Measurements from ENCODE around the gene APOBEC3A.
"Not testable (repeated sequence)": the region's sequence is repeated elsewhere in the genome, so short reads cannot be mapped to it uniquely, and the experiment has no call there.

APOBEC3A gene

DNA sequence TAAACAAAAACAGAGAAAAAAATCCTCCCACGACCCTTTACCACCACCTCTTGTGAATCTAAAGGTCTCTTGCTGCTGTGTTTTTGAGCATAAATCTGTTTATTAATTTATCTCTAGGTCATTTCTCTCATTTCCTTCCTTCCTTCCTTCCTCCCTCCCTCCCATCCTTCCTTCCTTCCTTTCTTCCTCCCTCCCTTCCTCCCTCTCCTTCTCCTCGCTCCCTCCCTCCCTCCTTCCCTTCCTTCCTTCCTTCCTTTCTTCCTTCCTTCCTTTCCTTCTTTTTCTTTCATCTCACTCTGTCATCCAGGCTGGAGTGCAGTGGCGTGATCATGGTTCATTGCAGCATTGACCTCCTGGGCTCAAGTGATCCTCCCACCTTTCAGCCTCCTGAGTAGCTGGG lies 13.5 kb upstream of the APOBEC3A start:
- no peak for DNase-seq

DNA sequence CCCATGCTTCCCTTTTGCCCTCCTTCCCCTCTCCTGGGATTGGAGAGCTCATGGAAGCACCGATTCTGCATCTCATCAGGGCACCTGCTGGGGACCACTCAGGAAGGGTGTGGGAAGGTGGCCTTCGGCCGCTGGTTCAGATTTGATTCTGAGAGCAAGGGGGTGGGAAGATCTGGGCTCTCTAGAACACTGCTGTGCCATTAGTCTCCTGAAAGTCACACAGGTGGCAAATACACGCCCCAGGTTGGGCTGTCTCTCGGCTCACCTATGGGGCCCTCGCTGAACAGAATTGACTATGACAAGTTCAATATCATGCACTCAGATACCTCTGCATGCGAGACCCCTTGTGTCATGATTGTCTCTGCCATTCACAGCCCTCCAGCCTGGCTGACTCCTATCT lies 12.8 kb upstream of the APOBEC3A start:
- DNase-seq: no peak

DNA sequence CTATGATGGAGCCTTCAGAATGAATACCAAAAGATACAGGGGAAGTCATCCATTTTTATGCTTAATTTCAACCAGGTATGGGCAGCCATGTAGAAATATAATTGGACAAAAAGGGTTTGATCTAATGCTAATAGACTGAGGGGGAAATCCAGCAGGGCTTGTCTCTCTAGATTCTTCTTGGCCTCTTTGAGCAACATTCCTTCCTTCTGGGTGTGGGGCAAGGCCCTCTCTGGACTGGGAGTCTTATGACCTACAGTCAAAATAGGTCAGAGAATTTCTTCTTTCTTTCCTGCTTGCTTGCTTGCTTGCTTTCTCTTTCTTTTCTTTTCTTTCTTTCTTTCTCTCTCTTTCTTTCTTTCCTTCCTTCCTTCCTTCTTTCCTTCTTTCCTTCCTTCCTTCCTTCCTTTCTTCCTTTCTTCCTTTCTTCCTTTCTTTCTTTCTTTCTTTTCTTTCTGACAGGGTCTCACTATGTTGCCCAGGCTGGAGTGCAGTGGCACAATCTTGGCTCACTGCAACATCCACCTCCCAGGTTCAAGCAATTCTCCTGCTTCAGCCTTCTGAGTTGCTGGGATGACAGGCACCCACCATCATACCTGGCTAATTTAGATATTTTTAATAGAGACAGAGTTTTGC lies 11.6 kb upstream of the APOBEC3A start:
- not testable (repeated sequence) for DNase-seq

DNA sequence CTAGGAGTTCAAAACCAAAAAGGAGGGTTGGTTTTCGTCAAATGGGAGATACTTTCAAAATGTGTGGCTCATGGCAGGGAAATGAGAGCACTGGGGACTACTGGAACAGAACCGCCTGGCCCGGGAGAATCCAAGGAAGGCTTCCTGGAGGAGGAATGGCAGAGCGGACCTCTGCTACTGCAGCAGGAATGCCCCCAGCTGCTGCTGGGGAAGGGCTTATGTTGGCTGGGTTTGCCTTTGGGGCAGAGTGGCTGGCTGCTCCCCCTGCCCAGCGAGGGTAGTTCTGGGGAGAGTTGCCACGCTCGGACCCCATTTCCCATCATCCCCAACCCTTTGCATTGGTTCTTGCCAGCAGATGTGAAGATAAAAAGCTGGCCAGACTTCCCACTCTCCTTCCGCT lies 10.6 kb upstream of the APOBEC3A start:
- no peak for DNase-seq

DNA sequence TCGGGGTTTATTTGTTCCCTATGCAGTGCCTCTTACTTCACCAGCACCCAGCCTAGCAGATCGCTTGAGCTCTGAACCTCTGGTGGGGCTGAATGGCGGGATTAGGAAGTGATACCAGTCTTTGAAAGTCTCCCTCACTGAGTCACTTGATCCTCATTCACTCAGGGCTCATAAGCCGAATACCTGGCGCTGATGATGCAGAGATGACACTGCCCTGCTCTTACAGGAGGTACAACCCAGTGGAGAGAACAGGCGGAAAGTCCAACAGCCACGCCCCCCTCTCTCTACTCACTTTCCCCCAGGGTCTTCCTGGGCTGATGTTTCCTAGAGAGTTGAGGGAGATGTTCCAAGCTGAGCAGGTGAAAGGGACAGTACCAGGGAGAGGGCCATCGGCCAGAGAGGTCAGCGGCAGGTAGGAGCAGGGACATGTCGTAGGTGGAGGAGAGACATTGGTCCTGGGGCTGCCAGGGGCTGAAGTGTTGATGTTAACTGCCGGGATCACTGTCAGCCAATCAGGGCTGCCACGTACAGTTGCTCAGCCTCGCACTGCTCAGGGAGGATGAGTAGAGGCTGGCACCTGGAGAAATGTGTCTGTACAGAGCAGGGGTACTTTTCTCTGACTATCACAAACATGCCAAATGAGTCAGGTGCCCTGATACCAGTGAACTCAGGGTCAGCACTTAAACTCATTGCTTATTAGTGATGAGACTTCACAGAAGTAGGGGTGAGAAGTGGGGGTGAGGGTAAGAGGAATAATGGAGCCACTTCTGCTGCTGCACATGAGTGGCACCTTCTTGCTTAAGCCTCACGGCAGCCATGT lies 9.9 kb upstream of the APOBEC3A start:
- no peak for DNase-seq

DNA sequence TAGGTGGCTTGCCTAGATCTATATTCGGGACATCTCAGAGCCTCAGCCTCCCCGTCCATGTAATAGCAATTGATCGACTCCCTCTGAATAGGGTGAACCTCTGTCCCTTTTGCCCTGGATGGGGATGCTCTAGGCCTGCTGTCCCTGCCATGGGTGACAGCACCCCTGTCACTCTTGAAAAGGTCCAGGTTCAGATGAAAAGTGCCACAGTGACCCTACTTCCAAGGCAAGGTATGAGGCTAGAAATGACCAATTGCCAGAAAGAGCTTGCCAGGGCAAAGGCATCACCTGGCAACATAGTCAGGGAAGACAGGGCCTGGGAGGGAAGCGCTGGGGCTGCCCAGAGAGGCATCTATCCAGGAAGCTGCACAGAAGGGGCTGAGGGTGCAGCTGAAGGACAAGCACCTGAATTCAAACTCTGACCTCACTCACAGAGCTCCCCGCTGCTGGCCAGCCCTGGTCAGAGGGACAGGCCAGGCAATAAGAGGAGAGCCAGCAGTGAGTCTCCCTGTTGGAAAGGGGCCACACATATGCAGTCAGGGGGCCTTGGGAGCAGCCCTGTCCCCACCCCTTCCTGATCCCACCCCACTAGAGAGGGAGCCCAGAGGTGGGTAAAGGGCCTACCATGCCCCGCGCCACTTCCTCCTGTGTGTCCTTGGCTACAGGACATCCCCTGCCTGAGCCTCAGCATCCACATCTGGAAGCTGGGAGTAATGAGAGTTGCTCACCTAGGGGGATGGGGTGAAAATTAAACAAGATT lies 9.0 kb upstream of the APOBEC3A start:
- DNase-seq: no peak

DNA sequence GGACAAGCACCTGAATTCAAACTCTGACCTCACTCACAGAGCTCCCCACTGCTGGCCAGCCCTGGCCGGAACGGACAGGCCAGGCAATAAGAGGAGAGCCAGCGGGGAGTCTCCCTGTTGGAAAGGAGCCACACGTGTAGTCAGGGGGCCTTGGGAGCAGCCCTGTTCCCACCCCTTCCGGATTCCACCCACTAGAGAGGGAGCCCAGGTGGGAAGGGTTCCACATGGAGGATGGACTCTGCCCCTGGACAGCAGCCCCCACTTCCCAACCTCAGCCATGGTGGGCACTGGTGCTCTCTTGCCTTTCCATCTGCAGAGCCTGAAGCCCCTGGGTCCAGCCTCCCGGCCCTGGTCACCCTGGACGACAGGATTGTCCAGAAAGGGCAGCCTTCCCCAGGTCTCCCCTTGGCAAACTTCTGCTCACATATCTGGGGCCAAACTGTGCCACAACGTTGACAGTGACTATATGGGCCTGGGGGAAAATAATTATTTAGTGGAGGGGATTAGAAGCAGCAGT lies 7.5 kb upstream of the APOBEC3A start:
- DNase-seq: no peak

DNA sequence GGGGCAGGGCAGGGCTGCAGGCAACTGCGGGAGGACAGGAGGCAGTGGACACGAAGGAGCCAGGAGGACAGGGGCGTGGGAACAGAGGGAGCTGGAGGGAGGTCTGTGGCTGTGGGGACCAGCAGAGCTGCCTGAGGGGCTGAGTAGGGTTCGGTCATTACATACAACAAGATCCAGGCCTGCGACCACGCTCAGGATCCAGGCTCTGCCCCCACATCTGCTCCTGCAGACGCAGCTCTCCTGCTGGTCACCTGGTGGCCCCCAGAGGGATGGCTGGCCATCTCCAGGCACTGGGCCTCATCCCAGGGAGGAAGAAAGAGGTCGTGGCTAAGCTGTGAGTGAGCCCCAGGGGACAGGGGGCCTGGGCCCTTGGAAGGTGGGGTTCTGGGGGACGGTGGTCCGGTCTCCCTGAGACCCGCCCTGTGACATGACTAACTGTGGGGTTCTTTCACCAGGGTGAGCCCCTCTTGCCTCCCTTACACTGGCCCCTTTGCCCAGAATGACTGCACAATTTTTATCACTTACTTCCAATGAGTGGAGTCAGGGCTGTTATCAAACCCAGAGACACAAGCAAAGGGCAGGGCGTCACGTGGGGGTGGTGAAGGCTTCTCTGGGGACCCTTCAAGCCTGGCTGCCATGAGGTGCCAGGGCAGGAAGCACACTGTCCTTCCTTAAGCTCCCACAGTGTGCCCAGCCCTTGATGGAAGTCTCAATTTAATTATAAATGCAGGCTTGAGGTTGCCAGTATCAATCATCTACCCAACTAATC lies 6.7 kb upstream of the APOBEC3A start:
- DNase-seq: no peak

DNA sequence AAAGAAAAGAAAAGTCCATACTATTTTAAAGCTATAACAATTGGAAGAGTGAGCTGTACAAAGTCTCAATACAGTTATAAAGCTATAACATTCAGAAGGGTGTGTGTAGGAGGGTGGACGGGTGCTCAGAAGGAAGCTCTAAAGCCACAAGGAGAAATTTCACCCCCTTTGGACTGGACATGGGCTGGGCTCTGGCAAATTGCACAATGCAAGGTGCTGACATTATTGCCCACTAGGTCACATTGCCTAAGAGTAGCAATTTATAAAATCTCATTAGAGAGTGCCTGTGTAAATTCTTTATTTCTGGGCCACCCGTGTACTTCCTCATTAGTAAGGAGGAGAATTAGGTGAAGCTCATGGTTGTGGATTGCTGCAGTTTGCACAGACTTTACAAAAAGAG lies 5.7 kb upstream of the APOBEC3A start:
- no peak for DNase-seq

DNA sequence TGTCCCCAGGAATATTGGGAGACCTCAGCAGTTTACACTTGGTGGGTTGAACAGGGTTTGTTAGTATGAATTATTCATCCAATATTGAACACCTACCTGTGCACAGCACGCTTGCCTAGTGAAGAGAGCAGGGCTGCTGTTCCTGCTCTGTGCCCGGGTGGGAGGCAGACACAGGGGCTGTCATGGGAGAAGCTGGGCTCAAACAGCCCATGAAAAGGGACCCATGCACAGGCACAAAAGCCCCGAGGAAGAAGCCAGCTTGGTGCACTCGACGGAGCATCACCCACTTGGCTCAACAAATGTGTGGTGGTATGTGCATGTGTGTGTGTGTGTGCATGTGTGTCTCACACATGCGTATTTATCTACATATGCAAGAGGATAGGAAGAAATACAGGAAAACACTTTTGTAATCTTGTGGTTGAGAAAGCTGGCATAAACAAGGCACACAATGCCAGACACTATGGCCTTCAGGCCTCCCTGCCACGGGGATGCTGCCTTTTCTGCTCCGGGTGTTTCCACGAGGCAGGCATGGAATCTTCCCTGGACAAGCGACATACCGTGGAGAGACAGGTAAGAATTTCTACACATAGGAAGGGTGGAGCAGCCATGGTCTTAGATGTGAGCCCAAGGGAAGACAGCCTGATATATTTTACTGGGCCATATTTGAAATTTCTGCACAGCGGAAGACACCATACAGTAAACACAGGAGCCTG lies 5.0 kb upstream of the APOBEC3A start:
- DNase-seq: no peak

DNA sequence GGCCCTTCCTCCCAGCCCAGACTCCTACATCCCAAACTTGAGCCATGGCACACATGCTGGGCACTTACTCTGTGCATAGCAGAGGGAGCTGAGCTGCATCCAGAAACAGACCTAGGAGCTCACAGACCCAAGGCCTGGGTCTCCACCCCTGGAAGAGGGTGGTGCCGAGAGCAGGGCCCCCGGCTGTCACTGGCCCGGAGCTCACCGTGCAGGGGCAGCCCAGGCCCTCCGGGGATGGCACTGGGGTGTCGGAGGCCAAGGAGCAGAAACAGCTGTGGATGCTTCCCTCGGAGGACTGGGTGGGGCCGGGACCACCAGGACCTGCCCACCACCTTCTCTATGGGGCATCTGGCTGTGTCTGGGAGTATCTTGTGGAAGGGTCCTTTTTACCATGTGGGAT lies 4.3 kb upstream of the APOBEC3A start:
- DNase-seq: no peak

DNA sequence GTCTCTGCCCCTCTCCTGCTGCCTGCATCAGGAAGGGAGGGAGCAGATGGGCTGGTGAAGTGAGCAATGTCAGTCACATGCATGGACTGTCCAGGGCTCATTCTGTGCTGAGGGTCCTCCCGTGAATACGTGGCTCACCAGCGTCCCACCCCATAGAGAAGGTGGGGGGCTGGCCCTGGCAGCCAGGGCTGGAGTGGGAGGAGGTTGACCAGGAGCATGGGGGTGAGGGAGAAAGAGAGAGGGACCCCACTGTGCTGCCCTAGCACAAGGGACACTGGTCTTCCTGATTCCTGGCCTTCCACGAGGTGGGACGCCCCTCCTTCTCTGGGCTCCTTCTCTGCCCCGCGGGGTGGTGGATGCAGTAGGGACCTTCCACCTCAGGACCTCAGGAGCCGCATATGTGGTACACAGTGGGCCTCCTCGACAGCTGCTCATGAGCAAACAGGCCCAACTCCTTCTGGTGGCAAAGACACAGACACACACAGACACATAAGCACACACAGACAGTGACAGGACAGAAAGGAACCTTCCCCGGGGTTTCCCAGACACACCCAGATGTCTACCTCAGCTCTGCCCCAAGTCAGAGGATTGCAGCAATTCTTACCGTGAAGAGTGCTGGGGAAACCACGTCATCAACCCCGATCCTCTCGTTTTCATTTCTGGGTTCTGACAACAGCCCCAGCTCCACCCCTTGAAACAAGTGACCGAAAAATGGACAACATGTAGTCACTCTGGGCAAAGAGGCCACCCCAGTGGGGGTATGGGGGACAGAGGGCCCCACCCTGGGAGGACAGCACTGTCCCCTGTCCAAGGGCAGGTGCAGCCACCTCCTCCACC lies 3.6 kb upstream of the APOBEC3A start:
- no peak for DNase-seq

DNA sequence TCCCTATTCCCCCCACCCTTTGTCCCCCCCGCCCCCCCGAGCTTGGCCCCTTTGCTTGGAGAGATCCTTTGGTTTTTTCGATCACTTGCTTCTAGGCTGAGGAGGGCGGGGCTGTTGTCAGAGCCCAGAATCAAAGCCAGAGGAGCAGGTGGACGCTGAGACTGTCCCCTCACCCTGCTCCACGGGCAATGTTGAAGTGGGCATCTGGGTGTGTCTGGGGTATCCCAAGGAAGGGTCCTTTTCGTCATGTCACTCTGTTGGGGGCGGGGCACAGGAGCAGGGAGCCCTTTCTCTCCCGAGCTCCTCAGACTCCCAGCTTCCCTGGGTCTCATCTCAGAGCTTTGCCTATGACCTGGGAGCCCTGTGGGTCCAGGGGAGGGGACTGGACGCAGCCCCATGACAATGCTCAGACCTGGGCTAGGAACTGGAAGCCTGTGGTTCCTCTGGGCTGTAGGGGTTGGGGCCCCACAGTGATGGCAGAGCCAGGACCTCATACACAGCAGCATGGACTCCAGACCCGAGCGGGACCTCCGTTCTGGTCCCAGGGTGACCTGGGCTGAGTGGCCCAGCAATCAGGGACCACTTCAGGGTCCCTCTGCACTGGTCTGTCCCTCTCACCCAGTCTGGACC lies 2.9 kb upstream of the APOBEC3A start:
- DNase-seq: no peak

DNA sequence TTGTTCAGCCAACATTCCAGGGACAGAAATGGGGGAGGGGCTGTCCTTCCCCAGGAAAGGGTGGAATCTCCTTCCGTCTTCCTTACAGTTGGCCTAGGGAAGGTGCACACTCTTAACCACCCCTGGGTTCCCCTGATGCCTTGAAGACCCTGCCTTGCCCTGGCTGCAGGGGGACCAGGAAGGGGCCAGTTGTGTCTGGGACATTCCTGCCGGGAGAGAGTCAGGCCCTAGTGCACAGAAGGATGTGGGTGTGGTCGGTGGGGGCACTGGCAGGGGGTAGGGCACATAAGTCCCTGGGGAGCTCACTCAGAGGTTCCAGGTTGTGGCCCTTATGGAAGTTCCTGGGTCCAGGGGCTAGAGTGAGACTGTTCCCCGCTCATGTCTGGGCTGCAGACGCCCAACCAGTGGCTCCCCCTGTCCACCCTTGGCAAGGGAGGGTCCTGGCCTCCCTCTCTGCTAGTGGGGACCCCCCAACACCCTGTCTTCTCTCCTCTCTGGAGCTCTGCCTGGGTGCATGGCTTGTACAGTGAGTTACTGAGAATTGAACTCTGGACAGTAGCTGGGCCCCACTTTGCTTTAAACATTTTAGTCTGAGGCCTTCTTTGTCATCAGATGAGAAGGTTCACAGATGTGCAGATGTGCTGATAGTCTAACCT lies 2.0 kb upstream of the APOBEC3A start:
- DNase-seq: no peak

DNA sequence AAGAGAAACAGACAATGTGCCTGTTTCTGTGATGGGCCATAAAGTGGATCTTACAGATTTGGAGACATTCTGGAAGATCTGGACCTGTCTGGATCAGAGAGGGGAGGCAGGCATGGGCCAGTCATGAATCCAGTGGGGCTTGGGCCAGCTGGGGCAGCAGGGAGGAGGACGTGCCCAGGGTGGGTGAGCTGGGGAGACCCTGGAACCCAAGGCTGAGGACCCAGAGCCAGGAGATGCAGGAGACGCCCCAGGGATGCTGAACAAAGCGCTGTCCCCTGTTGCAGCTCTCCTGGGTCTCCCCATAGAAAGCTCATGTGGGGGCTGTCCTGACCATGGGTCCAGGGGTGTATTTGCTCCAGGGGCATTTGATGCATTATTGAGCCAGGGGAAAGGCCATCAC lies 1.5 kb upstream of the APOBEC3A start:
- no peak for DNase-seq

DNA sequence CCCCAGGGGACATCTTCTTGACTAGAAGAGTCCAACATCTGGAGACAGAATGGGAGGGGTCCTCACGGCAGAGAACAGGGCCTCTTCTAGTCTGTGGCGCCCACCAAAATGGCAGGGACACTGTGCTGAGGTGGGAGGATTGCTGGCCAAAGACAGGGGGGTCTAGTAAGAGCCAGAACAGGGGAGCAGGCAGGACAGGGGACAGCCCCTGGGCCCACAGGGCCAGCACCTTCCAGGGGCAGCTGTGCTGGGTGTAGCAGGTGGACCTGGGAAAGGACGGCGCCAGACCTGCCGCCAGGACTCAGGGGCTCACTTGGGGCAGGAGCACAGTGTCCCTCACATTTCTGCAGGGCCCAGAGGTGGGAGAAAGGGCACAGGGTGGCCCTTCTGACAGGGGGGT lies 858 bp upstream of the APOBEC3A start:
- no peak for DNase-seq

DNA sequence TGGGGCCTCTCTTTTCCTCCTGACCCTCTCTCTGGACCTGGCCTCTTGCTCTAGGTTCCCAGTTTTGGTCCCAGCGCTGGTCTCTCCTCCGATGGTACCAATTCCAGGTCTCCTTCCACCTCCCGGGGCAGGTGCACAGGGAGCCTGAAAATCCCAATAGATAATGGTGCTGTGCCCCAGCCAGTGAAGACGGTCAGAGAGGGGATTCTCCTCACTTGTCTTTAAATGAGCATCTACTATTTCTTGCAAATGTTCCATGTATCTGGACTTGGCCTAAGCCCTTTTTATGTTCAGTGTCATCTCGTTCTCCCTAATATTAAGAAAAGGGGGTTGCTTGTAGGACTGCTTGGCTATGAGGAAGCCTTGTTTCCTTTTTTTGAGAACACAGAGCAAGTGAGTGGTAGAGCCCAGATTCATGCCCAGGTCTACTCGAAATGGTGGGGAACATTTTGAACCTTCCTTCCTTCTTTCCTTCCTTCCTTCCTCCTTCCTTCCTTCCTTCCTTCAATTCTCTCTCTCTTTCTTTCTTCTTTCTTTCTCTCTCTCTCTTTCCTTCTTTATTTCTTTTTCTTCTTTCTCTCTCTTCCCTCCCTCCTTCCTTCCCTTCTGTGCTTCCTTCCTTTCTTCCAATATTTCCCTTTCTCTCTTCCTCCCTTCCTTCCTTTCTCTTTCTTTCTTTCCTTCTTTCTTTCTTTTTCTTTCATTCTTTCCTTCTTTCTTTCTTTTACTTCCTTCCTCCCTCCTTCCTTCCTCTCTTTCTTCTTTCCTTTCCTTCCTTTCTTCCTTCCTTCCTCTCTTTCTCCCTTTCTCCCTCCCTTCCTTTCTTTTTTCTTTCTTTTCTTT lies 620 bp downstream of the APOBEC3A start:
- no peak for DNase-seq

DNA sequence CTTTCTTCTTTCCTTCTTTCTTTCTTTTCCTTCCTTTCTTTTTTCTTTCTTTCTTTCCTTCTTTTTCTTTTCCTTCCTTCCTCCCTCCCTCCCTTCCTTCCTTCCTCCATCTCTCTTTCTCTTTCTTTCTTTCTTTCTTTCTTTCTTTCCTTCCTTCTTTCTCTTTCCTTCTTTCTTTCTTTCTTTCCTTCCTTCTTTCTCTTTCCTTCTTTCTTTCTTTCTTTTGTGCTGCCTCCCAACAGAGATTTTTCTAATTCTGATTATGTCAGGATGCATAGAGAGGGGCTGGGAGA lies 1.2 kb downstream of the APOBEC3A start:
- DNase-seq: not testable (repeated sequence)

DNA sequence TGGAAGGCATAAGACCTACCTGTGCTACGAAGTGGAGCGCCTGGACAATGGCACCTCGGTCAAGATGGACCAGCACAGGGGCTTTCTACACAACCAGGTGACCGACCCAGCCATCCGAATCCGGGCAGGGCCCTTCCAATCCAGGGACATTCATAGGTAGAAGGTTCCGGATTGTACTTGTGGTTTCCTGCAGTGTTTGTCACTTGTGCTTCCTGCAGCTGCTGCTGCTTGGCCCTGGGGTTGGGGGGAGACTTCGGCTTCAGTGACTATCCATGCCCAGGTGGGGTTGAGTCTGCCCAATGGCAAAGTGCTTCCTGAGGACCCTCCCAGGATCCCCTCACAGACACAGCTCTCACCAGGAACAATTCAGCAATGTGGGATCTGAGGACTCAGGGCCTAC lies 2.2 kb downstream of the APOBEC3A start:
- DNase-seq: no peak

DNA sequence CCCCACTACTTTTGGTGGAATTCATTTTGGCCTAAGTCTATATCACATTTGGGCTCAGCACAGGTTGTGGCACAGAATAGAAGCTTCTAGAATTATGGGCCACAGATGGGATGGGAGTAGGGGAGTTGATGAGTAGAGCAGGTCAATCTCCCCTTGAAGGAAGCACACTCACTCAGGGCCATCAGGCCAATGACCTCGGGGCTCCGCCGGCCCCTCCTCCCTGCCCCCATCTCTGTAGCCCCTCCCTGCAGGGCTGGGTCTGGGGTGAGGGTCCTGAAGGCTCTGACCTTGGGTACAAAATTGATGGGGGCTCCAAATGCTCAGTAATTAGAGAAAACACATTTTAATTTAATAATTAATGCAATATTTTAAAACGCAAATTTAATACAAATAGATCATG lies 3.3 kb downstream of the APOBEC3A start:
- not testable (repeated sequence) for DNase-seq
